Measurements from ENCODE around the gene USP33.

USP33 gene

GRCh38 chr1:77744576-77744975 lies 15.1 kb downstream of the USP33 start:
- no peak for TF ChIP-seq CTCF (IDR thresholded peaks at IDR 0.05; ENCODE audit: unreplicated experiment in 3 of 3)
- Mint-ChIP-seq H3K4me1 (no peaks in the 10 kb centered on the region), H3K27me3 (ENCODE audit: low read depth) (no peaks in the 10 kb centered on the region), H3K27ac (no peak overlapping the region), H3K9me3 (peaks cover 2% of the 10 kb centered on the region), H3K36me3 (ENCODE audit: low read depth) (peaks cover 45% of the 10 kb centered on the region), H3K4me3 (no peak overlapping the region)

GRCh38 chr1:77742011-77742555 lies 17.6 kb downstream of the USP33 start:
- no peak overlapping the region for H3K4me3 Mint-ChIP-seq
- peaks cover 54% of the 10 kb centered on the region for H3K36me3 Mint-ChIP-seq (ENCODE audit: low read depth)
- no peaks in the 10 kb centered on the region for H3K27me3 Mint-ChIP-seq (ENCODE audit: low read depth)
- H3K4me1 Mint-ChIP-seq = no peaks in the 10 kb centered on the region
- no peak overlapping the region for H3K27ac Mint-ChIP-seq
- TF ChIP-seq CTCF (IDR thresholded peaks at IDR 0.05; ENCODE audit: unreplicated experiment in 3 of 3) = no peak
- H3K9me3 Mint-ChIP-seq = peaks cover 2% of the 10 kb centered on the region

GRCh38 chr1:77741316-77741715 lies 18.3 kb downstream of the USP33 start:
- H3K27ac Mint-ChIP-seq = no peak overlapping the region
- H3K36me3 Mint-ChIP-seq (ENCODE audit: low read depth) = peaks cover 53% of the 10 kb centered on the region
- TF ChIP-seq CTCF (IDR thresholded peaks at IDR 0.05; ENCODE audit: unreplicated experiment in 3 of 3) = no peak
- no peaks in the 10 kb centered on the region for H3K4me1 Mint-ChIP-seq
- no peak overlapping the region for H3K4me3 Mint-ChIP-seq
- no peaks in the 10 kb centered on the region for H3K27me3 Mint-ChIP-seq (ENCODE audit: low read depth)
- H3K9me3 Mint-ChIP-seq = no peaks in the 10 kb centered on the region

GRCh38 chr1:77739235-77739634 lies 20.4 kb downstream of the USP33 start:
- no peaks in the 10 kb centered on the region for H3K4me1 Mint-ChIP-seq
- peaks cover 45% of the 10 kb centered on the region for H3K36me3 Mint-ChIP-seq (ENCODE audit: low read depth)
- H3K9me3 Mint-ChIP-seq = no peaks in the 10 kb centered on the region
- H3K27ac Mint-ChIP-seq = no peak overlapping the region
- no peak for TF ChIP-seq CTCF (IDR thresholded peaks at IDR 0.05; ENCODE audit: unreplicated experiment in 3 of 3)
- H3K27me3 Mint-ChIP-seq (ENCODE audit: low read depth) = no peaks in the 10 kb centered on the region
- H3K4me3 Mint-ChIP-seq = no peak overlapping the region

- no peaks in the 10 kb centered on the region for H3K27me3 Mint-ChIP-seq (ENCODE audit: low read depth)
- H3K4me3 Mint-ChIP-seq = no peak overlapping the region
- H3K36me3 Mint-ChIP-seq (ENCODE audit: low read depth) = peaks cover 55% of the 10 kb centered on the region
- H3K27ac Mint-ChIP-seq = no peak overlapping the region
- no peak for TF ChIP-seq CTCF (IDR thresholded peaks at IDR 0.05; ENCODE audit: unreplicated experiment in 3 of 3)
- H3K9me3 Mint-ChIP-seq = no peaks in the 10 kb centered on the region
- H3K4me1 Mint-ChIP-seq = no peaks in the 10 kb centered on the region
Observed at GRCh38 chr1:77732090-77732489, 27.6 kb downstream of the USP33 start.

GRCh38 chr1:77725706-77726105 lies 33.9 kb downstream of the USP33 start:
- H3K36me3 Mint-ChIP-seq (ENCODE audit: low read depth) = peaks cover 82% of the 10 kb centered on the region
- no peaks in the 10 kb centered on the region for H3K27me3 Mint-ChIP-seq (ENCODE audit: low read depth)
- H3K27ac Mint-ChIP-seq = no peak overlapping the region
- no peaks in the 10 kb centered on the region for H3K4me1 Mint-ChIP-seq
- no peak for TF ChIP-seq CTCF (IDR thresholded peaks at IDR 0.05; ENCODE audit: unreplicated experiment in 3 of 3)
- no peaks in the 10 kb centered on the region for H3K9me3 Mint-ChIP-seq
- no peak overlapping the region for H3K4me3 Mint-ChIP-seq
